ENCODE data around the gene BDKRB2.

Gene BDKRB2

DNA sequence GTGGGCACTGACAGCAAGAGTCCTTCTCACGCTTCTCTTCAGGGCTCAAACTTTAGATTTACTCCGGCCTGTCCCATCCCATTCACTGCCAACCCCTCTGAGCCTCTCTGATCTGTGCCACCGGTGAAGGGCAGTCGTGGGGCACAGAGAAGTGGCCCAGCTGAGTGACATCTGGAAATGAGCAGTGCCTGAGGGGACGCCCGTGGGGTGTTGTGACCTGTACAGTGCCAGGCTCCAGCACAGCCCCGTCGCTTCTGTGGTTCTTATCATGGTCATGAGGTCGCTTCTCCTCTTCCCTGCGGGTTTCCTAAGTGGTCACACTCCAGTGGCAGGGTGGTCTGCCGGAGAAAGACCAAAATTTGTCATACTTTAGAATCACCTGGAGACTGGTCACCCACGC is 4.1 kb downstream of the BDKRB2 start:
- Histone ChIP-seq H3K79me2 (ENCODE audit: insufficient read depth, low read depth) (no peaks in the 10 kb centered on the region), H3K36me3 (ENCODE audit: insufficient read depth) (no peaks in the 10 kb centered on the region), H3K4me2 (no peak overlapping the region), H3K27me3 (ENCODE audit: insufficient read depth, low read depth) (no peaks in the 10 kb centered on the region), H4K20me1 (ENCODE audit: insufficient read depth) (no peaks in the 10 kb centered on the region), H3K27ac (no peak overlapping the region), H2AFZ (ENCODE audit: low read depth) (no peak overlapping the region), H3K4me1 (ENCODE audit: low read depth, poor library complexity, severe bottlenecking) (no peaks in the 10 kb centered on the region), H3K9ac (no peak overlapping the region), H3K4me3 (IDR thresholded peaks at IDR 0.05; ENCODE audit: insufficient read depth, low read depth, low read length) (no peak overlapping the region)
- TF ChIP-seq, protein P1, sequence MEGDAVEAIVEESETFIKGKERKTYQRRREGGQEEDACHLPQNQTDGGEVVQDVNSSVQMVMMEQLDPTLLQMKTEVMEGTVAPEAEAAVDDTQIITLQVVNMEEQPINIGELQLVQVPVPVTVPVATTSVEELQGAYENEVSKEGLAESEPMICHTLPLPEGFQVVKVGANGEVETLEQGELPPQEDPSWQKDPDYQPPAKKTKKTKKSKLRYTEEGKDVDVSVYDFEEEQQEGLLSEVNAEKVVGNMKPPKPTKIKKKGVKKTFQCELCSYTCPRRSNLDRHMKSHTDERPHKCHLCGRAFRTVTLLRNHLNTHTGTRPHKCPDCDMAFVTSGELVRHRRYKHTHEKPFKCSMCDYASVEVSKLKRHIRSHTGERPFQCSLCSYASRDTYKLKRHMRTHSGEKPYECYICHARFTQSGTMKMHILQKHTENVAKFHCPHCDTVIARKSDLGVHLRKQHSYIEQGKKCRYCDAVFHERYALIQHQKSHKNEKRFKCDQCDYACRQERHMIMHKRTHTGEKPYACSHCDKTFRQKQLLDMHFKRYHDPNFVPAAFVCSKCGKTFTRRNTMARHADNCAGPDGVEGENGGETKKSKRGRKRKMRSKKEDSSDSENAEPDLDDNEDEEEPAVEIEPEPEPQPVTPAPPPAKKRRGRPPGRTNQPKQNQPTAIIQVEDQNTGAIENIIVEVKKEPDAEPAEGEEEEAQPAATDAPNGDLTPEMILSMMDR (conservative IDR thresholded peaks at IDR 0.05; ENCODE audit: low read depth, low read length): no peak

DNA sequence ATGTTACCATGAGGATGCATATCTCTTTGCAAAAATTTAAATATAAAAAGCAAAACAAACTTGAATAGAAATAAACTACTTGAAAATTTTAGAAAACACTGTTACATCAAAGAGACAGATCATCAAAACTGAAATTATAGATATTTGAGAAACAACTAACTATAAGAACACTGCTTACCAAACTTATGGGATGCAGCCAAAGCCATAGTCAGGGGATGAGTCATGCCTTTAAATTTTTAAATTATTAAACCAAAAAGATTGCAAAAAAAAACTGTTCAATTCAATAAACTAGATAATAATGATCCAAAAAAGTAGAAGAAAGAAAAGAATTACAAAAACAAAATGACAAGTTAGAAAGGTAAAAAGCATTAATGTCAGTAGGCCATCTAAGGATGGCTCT is 7.5 kb downstream of the BDKRB2 start:
- TF ChIP-seq, protein P1 (conservative IDR thresholded peaks at IDR 0.05; ENCODE audit: low read depth, low read length): no peak
- H3K4me1 ChIP-seq (ENCODE audit: low read depth, poor library complexity, severe bottlenecking): no peaks in the 10 kb centered on the region

DNA sequence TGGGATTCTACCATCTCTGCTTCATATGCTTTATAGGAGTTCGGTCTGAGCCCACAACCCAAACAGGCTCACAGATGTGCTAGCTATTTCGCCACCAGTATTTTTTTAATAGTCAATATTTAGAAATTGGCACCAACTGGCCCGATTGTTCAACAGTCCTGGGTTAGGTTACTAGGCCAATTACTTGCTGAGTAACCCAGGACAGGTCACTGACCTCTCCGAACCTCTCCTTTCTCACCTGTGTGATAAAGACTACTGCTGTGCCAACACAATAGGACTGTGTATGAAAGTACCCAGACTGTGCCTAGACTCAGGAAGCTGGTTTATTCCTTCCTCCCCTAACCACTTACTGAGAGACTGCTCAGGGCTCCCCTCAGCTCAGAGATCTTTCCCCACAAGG is 8.3 kb downstream of the BDKRB2 start:
- H3K9ac ChIP-seq: no peak overlapping the region
- no peak overlapping the region for H3K27ac ChIP-seq
- no peaks in the 10 kb centered on the region for H3K36me3 ChIP-seq (ENCODE audit: insufficient read depth)
- no peaks in the 10 kb centered on the region for H3K79me2 ChIP-seq (ENCODE audit: insufficient read depth, low read depth)
- TF ChIP-seq, protein P1 (conservative IDR thresholded peaks at IDR 0.05; ENCODE audit: low read depth, low read length): no peak
- no peaks in the 10 kb centered on the region for H3K27me3 ChIP-seq (ENCODE audit: insufficient read depth, low read depth)
- no peak overlapping the region for H3K4me2 ChIP-seq
- H4K20me1 ChIP-seq (ENCODE audit: insufficient read depth): no peaks in the 10 kb centered on the region
- no peak overlapping the region for H3K4me3 ChIP-seq (IDR thresholded peaks at IDR 0.05; ENCODE audit: insufficient read depth, low read depth, low read length)
- H3K4me1 ChIP-seq (ENCODE audit: low read depth, poor library complexity, severe bottlenecking): no peaks in the 10 kb centered on the region
- no peak overlapping the region for H2AFZ ChIP-seq (ENCODE audit: low read depth)

More for the DNA sequence above, 7.5 kb downstream of the BDKRB2 start:
- Histone ChIP-seq H3K4me2 (no peak overlapping the region), H3K27ac (no peak overlapping the region), H4K20me1 (ENCODE audit: insufficient read depth) (no peaks in the 10 kb centered on the region), H3K4me3 (IDR thresholded peaks at IDR 0.05; ENCODE audit: insufficient read depth, low read depth, low read length) (no peak overlapping the region), H3K79me2 (ENCODE audit: insufficient read depth, low read depth) (no peaks in the 10 kb centered on the region), H2AFZ (ENCODE audit: low read depth) (no peak overlapping the region), H3K27me3 (ENCODE audit: insufficient read depth, low read depth) (no peaks in the 10 kb centered on the region), H3K9ac (no peak overlapping the region), H3K36me3 (ENCODE audit: insufficient read depth) (no peaks in the 10 kb centered on the region)

DNA sequence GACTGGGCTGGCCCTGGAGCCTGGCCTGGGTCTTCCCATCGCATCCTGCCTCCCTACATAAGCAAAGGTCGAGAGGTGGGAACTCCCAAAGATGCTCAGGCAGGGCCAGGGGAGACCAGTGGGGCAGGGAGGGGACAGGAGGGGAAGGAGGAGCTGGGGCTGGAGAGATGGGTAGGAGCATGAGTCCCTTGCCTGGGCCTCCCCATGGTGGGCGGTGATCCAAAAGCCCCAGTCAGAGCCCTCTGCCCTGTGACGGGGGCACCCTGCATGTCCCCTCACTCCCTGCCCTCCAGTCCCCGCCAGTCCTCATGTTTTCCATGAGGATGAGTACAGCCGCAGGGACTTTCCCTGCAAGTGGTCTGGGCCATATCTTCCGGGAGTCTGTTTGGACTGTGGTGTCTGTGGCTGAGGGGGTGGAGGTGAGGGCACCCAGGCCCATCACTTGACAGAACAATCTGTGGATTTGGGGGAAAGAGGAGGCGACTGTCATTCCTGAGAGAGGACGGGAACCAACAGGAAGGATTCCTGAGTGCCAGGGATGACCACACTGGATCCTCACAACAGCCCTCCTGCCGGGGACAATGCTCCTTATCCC is 9.3 kb downstream of the BDKRB2 start:
- H3K27me3 ChIP-seq (ENCODE audit: insufficient read depth, low read depth): no peaks in the 10 kb centered on the region
- no peaks in the 10 kb centered on the region for H3K79me2 ChIP-seq (ENCODE audit: insufficient read depth, low read depth)
- no peaks in the 10 kb centered on the region for H4K20me1 ChIP-seq (ENCODE audit: insufficient read depth)
- TF ChIP-seq, protein P1 (conservative IDR thresholded peaks at IDR 0.05; ENCODE audit: low read depth, low read length): no peak
- no peak overlapping the region for H2AFZ ChIP-seq (ENCODE audit: low read depth)
- H3K9ac ChIP-seq: no peak overlapping the region
- H3K36me3 ChIP-seq (ENCODE audit: insufficient read depth): no peaks in the 10 kb centered on the region
- H3K4me1 ChIP-seq (ENCODE audit: low read depth, poor library complexity, severe bottlenecking): no peaks in the 10 kb centered on the region
- no peak overlapping the region for H3K4me3 ChIP-seq (IDR thresholded peaks at IDR 0.05; ENCODE audit: insufficient read depth, low read depth, low read length)
- no peak overlapping the region for H3K4me2 ChIP-seq
- H3K27ac ChIP-seq: no peak overlapping the region

Measured in KMS-11 (cell line).